NT2/D1 (cell line): ENCODE data around the gene CCNJL.

ENCODE experiments used
- DNase-seq: peaks from one replicate; pipeline ENCODE4 v3.0.0-alpha.2; 2011; ENCODE audit warnings: low read depth, low spot score
- H3K27me3 ChIP-seq: 2 replicates; pipeline ENCODE4 v1.6.0; 2011; ENCODE audit warnings: mild to moderate bottlenecking; ENCODE audit not compliant: insufficient read length, insufficient read depth
- H3K36me3 ChIP-seq: 2 replicates; pipeline ENCODE4 v1.6.1; 2011; ENCODE audit warnings: mild to moderate bottlenecking, low read length, mixed read lengths; ENCODE audit not compliant: insufficient read depth, insufficient read length
- H3K4me1 ChIP-seq: 2 replicates; pipeline ENCODE4 v1.5.1; 2011; ENCODE audit not compliant: insufficient read depth, insufficient read length
- H3K4me3 ChIP-seq: 2 replicates; pipeline ENCODE4 v1.5.1; 2011; ENCODE audit warnings: low read depth; ENCODE audit not compliant: insufficient read length
- H3K9ac ChIP-seq: 2 replicates; pipeline ENCODE4 v1.6.0; 2011; ENCODE audit warnings: low read depth; ENCODE audit not compliant: insufficient read length
- H3K9me3 ChIP-seq: 2 replicates; pipeline ENCODE4 v1.5.1; 2011; ENCODE audit warnings: mild to moderate bottlenecking, low read length; ENCODE audit not compliant: insufficient read depth
- SUZ12 ChIP-seq: IDR thresholded peaks from 2 replicates; pipeline ENCODE4 v1.6.1; 2011; ENCODE audit not compliant: insufficient read length, insufficient read depth; ENCODE audit errors: extremely low read depth
- YY1 ChIP-seq: IDR thresholded peaks from 2 replicates; pipeline ENCODE4 v1.6.1; 2011; ENCODE audit not compliant: insufficient read length, insufficient read depth
- ZNF274 ChIP-seq: IDR thresholded peaks from 2 replicates; pipeline ENCODE4 v1.6.1; 2011; ENCODE audit warnings: mild to moderate bottlenecking, low read depth, low read length

Gene CCNJL

GRCh38 chr5:160280384-160281095, 31.8 kb downstream of the CCNJL start:
- Histone ChIP-seq H3K9ac (no peak overlapping the region), H3K4me1 (peaks cover 3% of the 10 kb centered on the region), H3K9me3 (no peaks in the 10 kb centered on the region), H3K36me3 (peaks cover 17% of the 10 kb centered on the region), H3K27me3 (no peaks in the 10 kb centered on the region), H3K4me3 (no peak overlapping the region)
- no peak for DNase-seq
- TF ChIP-seq YY1 (no peak), ZNF274 (no peak), SUZ12 (no peak)

- H3K4me3 ChIP-seq, result no peak overlapping the region
- DNase-seq, result no peak
- no peaks in the 10 kb centered on the region for H3K27me3 ChIP-seq
- no peak overlapping the region for H3K9ac ChIP-seq
- H3K4me1 ChIP-seq, result peaks cover 5% of the 10 kb centered on the region
- TF ChIP-seq SUZ12, result no peak
- TF ChIP-seq ZNF274, result no peak
- TF ChIP-seq YY1, result no peak
- H3K36me3 ChIP-seq, result peaks cover 17% of the 10 kb centered on the region
- no peaks in the 10 kb centered on the region for H3K9me3 ChIP-seq
Observed at GRCh38 chr5:160278343-160278742, 34.0 kb downstream of the CCNJL start.

DNA sequence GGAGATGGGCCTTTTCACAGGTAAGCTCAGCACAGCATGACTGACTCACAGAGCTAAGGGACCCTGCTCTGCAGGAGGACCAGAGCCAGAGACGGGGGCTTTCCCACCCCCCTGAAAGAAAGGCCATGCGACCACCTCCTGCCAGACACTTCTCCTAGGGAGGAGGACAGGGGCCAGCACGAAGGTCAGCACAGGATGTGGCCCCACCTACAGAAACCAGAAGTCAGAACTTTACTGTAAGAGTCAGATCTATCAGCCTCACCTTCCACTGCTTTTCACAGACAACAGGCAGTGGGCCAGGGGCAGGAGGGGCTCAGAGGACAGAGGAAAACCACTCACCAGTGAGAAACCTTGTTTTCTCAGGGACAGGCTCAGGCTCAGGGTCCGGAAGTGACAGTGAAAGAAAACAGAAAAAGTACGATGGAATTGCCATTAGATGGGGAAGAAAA, 37.9 kb downstream of the CCNJL start:
- Histone ChIP-seq H3K9me3 (no peaks in the 10 kb centered on the region), H3K27me3 (no peaks in the 10 kb centered on the region), H3K4me3 (no peak overlapping the region), H3K4me1 (peaks cover 5% of the 10 kb centered on the region), H3K36me3 (peaks cover 8% of the 10 kb centered on the region), H3K9ac (no peak overlapping the region)
- DNase-seq, result no peak
- TF ChIP-seq SUZ12, result no peak
- TF ChIP-seq ZNF274, result no peak
- no peak for TF ChIP-seq YY1

DNA sequence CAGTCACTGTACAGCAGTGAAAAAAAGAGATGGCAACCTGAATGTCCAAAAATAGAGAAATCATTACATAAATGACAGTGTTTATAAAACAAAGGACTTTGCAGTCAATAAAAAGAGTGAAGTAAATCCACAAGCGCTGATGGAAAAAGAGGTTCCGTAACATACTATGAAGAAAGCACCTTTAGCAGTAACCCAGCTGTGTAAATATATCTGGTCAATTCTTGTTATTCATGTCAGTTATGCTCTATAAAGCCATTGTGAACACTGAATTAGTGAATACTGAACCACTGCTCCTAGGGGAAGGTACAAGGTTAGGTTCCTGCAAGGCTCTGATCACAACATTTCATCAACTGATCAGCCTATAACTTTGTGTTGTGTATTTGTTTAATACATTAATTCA, 39.5 kb downstream of the CCNJL start:
- TF ChIP-seq ZNF274 (no peak), SUZ12 (no peak), YY1 (no peak)
- DNase-seq, result no peak
- Histone ChIP-seq H3K4me3 (no peak overlapping the region), H3K36me3 (peaks cover 16% of the 10 kb centered on the region), H3K9me3 (no peaks in the 10 kb centered on the region), H3K4me1 (peaks cover 11% of the 10 kb centered on the region), H3K9ac (no peak overlapping the region), H3K27me3 (no peaks in the 10 kb centered on the region)

DNA sequence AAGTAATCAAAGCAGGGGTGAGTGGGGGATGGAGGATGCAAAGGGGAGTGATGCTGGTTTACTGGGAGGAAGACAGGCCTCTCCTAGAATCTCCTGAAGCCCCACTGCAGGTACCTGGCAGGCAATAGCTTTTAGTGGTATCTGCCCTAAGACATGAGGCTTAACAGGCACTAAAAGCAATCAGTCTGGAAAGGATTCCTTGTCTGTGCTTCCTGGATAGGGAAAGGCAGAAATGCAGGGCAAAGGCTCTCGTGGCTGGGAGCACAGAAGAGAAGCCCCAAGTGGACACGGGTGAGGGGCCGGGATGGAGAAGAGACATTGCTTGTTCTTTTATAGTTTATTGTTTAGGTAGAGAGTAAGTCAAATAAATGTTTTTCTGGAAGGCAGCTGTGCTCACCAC, 40.1 kb downstream of the CCNJL start:
- H3K4me1 ChIP-seq, result peaks cover 11% of the 10 kb centered on the region
- no peak overlapping the region for H3K4me3 ChIP-seq
- H3K36me3 ChIP-seq, result peaks cover 16% of the 10 kb centered on the region
- no peaks in the 10 kb centered on the region for H3K27me3 ChIP-seq
- TF ChIP-seq YY1 (no peak), ZNF274 (no peak), SUZ12 (no peak)
- H3K9me3 ChIP-seq, result no peaks in the 10 kb centered on the region
- no peak overlapping the region for H3K9ac ChIP-seq
- no peak for DNase-seq

GRCh38 chr5:160271836-160272235, 40.5 kb downstream of the CCNJL start:
- no peaks in the 10 kb centered on the region for H3K9me3 ChIP-seq
- no peak overlapping the region for H3K9ac ChIP-seq
- no peaks in the 10 kb centered on the region for H3K27me3 ChIP-seq
- H3K36me3 ChIP-seq, result peaks cover 12% of the 10 kb centered on the region
- TF ChIP-seq SUZ12, result no peak
- no peak for TF ChIP-seq YY1
- TF ChIP-seq ZNF274, result no peak
- DNase-seq, result no peak
- no peak overlapping the region for H3K4me3 ChIP-seq
- H3K4me1 ChIP-seq, result peaks cover 13% of the 10 kb centered on the region

DNA sequence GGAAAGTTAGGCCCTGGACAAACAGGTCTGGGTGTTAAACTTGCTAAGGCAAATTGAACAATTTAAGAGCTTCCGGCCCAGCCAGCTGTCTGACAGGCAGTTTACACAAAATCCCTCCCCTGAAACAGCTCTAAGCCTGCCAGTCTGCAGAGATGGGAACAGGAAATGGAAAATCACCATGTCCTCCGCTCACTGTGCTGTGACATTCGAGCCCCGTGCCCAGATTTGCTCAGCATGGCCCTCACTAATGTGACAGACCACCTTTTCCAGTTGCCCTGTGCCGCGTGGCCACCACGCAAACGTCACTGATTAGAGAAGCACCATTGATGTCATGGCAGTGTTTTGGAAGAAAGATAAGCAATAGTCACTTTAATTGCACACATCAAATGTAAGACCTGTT, 41.0 kb downstream of the CCNJL start:
- no peak for DNase-seq
- Histone ChIP-seq H3K4me1 (peaks cover 16% of the 10 kb centered on the region), H3K27me3 (no peaks in the 10 kb centered on the region), H3K9ac (no peak overlapping the region), H3K9me3 (no peaks in the 10 kb centered on the region), H3K4me3 (no peak overlapping the region), H3K36me3 (peaks cover 12% of the 10 kb centered on the region)
- TF ChIP-seq SUZ12, result no peak
- no peak for TF ChIP-seq ZNF274
- TF ChIP-seq YY1, result no peak

- Histone ChIP-seq H3K9me3 (no peaks in the 10 kb centered on the region), H3K4me3 (no peak overlapping the region), H3K4me1 (peaks cover 20% of the 10 kb centered on the region), H3K36me3 (peaks cover 12% of the 10 kb centered on the region), H3K27me3 (no peaks in the 10 kb centered on the region), H3K9ac (no peak overlapping the region)
- TF ChIP-seq ZNF274, result no peak
- TF ChIP-seq SUZ12, result no peak
- no peak for TF ChIP-seq YY1
- no peak for DNase-seq
Observed at GRCh38 chr5:160270704-160271103, 41.7 kb downstream of the CCNJL start.
